A549 (cell line): ENCODE measurements around the gene IFI27L2.

Experiments
- NFE2L2 ChIP-seq: fragments of 150-350 bp; conservative IDR thresholded peaks from 2 replicates; pipeline ENCODE4 v1.6.1; 2014; ENCODE audit warnings: low read length
- POLR2AphosphoS2 ChIP-seq: conservative IDR thresholded peaks from 2 replicates; pipeline ENCODE4 v1.6.1; 2012; ENCODE audit warnings: low read length, improper control_type of control experiment, inconsistent platforms
- TF ChIP-seq, protein P1 (sequence below): fragments of >200 bp; sonication (Bioruptor Twin); formaldehyde crosslinking; IDR thresholded peaks from 3 replicates; pipeline ENCODE4 v1.5.1; 2016
- TF ChIP-seq, protein P2 (sequence below): fragments of 200-600 bp; sonication (generic); IDR thresholded peaks from 2 replicates; pipeline ENCODE4 v1.6.1; 2016; ENCODE audit warnings: antibody characterized with exemption, mild to moderate bottlenecking, moderate library complexity

DNA sequence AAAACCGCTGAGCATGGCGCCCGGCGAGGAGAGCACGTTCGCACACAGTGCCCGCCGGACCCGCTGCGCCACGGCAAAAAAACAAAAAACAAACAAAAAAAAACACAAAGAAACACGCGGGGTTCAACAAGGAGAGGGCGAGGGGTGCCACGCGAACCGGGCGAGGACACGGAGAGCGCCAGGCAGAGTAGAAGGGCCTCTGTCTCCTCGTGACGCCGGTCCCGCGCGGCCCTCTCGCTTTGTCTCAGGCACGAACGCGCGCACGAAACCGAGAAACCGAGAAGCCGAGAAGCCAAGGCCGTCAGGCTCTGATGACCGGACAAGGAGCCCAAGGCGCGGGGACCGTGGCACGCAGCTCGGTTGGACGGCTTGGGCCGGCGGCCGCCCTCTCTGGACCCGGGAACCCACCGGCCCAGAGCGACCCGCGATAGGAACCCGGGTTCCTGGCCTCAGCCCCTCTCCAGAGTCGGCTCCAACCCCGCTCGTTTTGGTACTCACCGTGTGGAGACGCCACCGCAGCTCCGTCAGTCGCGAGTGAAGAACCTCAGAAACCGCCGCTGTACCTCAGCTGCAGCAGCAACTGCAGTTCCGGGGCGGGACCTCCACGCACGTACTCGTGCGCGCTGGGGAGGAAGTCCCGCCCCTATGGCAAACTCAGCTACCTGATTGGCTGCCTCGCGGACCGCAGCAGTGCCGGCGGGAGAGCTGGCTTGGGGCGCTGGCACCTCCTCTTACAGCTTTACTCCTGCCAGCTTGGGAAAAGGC, 48.6 kb downstream of the IFI27L2 start, which contains the start of the genes DDX24 and IFI27L1:
- TF ChIP-seq, protein P1, sequence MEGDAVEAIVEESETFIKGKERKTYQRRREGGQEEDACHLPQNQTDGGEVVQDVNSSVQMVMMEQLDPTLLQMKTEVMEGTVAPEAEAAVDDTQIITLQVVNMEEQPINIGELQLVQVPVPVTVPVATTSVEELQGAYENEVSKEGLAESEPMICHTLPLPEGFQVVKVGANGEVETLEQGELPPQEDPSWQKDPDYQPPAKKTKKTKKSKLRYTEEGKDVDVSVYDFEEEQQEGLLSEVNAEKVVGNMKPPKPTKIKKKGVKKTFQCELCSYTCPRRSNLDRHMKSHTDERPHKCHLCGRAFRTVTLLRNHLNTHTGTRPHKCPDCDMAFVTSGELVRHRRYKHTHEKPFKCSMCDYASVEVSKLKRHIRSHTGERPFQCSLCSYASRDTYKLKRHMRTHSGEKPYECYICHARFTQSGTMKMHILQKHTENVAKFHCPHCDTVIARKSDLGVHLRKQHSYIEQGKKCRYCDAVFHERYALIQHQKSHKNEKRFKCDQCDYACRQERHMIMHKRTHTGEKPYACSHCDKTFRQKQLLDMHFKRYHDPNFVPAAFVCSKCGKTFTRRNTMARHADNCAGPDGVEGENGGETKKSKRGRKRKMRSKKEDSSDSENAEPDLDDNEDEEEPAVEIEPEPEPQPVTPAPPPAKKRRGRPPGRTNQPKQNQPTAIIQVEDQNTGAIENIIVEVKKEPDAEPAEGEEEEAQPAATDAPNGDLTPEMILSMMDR, result no peak
- TF ChIP-seq, protein P2, sequence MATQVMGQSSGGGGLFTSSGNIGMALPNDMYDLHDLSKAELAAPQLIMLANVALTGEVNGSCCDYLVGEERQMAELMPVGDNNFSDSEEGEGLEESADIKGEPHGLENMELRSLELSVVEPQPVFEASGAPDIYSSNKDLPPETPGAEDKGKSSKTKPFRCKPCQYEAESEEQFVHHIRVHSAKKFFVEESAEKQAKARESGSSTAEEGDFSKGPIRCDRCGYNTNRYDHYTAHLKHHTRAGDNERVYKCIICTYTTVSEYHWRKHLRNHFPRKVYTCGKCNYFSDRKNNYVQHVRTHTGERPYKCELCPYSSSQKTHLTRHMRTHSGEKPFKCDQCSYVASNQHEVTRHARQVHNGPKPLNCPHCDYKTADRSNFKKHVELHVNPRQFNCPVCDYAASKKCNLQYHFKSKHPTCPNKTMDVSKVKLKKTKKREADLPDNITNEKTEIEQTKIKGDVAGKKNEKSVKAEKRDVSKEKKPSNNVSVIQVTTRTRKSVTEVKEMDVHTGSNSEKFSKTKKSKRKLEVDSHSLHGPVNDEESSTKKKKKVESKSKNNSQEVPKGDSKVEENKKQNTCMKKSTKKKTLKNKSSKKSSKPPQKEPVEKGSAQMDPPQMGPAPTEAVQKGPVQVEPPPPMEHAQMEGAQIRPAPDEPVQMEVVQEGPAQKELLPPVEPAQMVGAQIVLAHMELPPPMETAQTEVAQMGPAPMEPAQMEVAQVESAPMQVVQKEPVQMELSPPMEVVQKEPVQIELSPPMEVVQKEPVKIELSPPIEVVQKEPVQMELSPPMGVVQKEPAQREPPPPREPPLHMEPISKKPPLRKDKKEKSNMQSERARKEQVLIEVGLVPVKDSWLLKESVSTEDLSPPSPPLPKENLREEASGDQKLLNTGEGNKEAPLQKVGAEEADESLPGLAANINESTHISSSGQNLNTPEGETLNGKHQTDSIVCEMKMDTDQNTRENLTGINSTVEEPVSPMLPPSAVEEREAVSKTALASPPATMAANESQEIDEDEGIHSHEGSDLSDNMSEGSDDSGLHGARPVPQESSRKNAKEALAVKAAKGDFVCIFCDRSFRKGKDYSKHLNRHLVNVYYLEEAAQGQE, result no peak
- TF ChIP-seq NFE2L2 (no peak), POLR2AphosphoS2 (no peak)
